Activated CD4-positive, CD25-positive, alpha-beta regulatory T cell treated with anti-CD3 and anti-CD28 coated beads, Interleukin-2, amount 50 U/mL, for 16 hours (primary cell): Measurements from ENCODE around the gene TRIM33.

Source experiments
- DNase-seq: peaks from one replicate; pipeline ENCODE4 v3.0.0-alpha.2; 2020; ENCODE audit warnings: low read depth, low spot score

The TRIM33 gene

GRCh38 chr1:114352797-114353196 lies 158.2 kb downstream of the TRIM33 start:
- DNase-seq: no peak

GRCh38 chr1:114350731-114351445 lies 160.1 kb downstream of the TRIM33 start:
- no peak for DNase-seq

DNA sequence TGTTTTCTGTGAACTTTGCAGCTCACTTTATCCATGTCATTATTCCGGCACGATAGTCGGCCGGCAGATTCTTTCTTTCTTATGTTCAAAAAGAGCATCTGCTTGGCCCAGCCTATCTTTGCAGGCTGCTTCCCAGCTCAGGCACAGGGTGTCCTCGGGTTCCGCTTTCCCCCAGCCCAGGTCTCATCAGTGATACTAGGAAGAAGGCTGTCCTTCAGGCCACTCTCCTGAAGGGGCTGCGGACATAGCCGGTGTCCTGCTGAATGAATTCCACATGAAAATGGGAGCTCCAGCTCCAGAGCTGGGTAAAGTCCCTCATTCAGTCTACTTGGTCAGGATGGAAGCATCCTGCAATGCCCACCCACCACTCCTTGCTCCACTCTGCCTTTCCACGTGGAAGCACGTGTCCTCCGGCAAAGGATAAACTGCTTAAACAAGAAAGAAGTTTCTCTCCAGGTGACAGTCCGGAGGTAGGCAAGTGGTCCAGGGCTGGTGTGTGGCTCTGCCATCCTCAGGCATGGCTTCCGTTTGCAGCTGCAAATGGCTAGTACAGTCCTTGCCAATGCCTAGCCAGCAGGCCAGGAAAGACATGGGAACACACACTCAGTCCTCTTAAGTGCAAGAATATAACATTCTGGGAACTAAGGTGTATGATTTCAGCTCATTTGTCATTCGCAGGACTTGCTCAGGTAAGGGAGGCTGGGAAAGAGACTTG lies 161.0 kb downstream of the TRIM33 start:
- DNase-seq: no peak

GRCh38 chr1:114347431-114348209 lies 163.4 kb downstream of the TRIM33 start:
- no peak for DNase-seq

GRCh38 chr1:114346480-114347029 lies 164.4 kb downstream of the TRIM33 start:
- DNase-seq: peak; percentile 92

- no peak for DNase-seq
Measured at GRCh38 chr1:114345930-114346479, 165.0 kb downstream of the TRIM33 start.

DNA sequence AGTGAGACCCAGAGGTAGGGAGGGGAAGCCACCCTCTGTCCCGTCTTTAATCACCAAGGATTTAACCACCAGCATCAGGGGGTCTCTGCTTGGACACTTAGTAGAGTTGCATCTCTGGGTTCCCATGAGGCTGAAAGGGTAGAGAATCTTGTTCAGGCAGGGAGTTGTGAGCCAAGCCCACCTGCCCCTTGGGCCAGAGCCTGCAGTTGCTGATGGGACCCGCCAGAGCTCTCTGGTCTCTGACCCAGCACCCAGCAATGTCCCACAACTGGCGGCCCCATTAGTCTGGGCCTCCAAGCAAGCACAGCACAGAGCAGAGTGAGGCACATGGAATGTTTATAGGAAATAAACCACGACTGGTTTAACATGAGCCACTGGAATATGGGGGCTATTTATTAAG lies 166.3 kb downstream of the TRIM33 start:
- DNase-seq: no peak
